Gastroesophageal sphincter (tissue), 3 donors: ENCODE results near the gene NAP1L1.

ENCODE experiments used
- EP300 ChIP-seq: sonication (generic); formaldehyde crosslinking; IDR thresholded peaks from one replicate; pipeline ENCODE4 v1.6.1; 2017; ENCODE audit warnings: antibody characterized with exemption, mild to moderate bottlenecking
- POLR2A ChIP-seq, 2 donors: fragments of 450-650 bp; IDR thresholded peaks; one replicate each; pipeline ENCODE4 v1.6.1; 2017; ENCODE audit warnings: antibody characterized with exemption in 2 of 2, mild to moderate bottlenecking in 2 of 2, moderate library complexity in 1 of 2
- POLR2AphosphoS5 ChIP-seq: sonication (generic); formaldehyde crosslinking; IDR thresholded peaks from one replicate; pipeline ENCODE4 v1.6.1; 2017; ENCODE audit warnings: antibody characterized with exemption
- TF ChIP-seq, protein P1 (sequence below), 4 experiments: fragments of 200-600 bp in 2 of 4; fragments of 450-650 bp in 2 of 4; sonication (generic) in 1 of 4; IDR thresholded peaks; one replicate each; pipeline ENCODE4 v1.5.1; 2017 to 2019; ENCODE audit warnings: antibody characterized with exemption in 4 of 4, mild to moderate bottlenecking in 2 of 4, moderate library complexity in 2 of 4

DNA sequence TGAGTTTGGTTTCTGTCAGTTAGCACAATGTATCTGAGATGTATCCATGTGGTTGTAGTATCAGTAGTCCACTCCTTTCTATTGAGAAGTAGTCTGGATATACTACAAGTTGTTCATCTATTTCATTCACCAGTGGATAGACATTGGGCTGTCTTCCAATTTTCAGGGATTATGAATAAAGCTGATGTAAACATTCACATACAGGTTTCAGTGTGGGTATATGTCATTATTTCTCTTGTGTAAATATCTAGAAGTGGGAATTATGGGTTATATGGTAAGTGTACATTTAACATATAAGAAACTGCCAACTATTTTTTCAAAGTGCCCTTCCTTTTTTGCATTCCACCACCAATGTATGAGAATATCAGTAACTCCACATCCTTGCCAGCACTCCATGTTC, 88.8 kb downstream of the NAP1L1 start:
- TF ChIP-seq POLR2A (IDR thresholded peaks at IDR 0.05) = no peak
- TF ChIP-seq, protein P1, sequence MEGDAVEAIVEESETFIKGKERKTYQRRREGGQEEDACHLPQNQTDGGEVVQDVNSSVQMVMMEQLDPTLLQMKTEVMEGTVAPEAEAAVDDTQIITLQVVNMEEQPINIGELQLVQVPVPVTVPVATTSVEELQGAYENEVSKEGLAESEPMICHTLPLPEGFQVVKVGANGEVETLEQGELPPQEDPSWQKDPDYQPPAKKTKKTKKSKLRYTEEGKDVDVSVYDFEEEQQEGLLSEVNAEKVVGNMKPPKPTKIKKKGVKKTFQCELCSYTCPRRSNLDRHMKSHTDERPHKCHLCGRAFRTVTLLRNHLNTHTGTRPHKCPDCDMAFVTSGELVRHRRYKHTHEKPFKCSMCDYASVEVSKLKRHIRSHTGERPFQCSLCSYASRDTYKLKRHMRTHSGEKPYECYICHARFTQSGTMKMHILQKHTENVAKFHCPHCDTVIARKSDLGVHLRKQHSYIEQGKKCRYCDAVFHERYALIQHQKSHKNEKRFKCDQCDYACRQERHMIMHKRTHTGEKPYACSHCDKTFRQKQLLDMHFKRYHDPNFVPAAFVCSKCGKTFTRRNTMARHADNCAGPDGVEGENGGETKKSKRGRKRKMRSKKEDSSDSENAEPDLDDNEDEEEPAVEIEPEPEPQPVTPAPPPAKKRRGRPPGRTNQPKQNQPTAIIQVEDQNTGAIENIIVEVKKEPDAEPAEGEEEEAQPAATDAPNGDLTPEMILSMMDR (IDR thresholded peaks at IDR 0.05) = no peak
- TF ChIP-seq POLR2AphosphoS5 = no peak
- no peak for TF ChIP-seq EP300
